Glutamatergic neuron (in vitro differentiated cells): ENCODE measurements around the gene PYM1. TPM values are rescaled to one million over a fixed set of nuclear protein-coding genes. Genes with fewer than 3 reads are reported as not detected.

Experiments
- DNase-seq: peaks from one replicate; pipeline ENCODE4 v3.0.0; 2022
- H3K27ac Mint-ChIP-seq: one replicate; pipeline ENCODE4 v1.8.0; 2020; ENCODE audit warnings: mild to moderate bottlenecking, mixed read lengths, inconsistent platforms; ENCODE audit not compliant: unreplicated experiment
- H3K27me3 Mint-ChIP-seq: one replicate; pipeline ENCODE4 v1.8.0; 2020; ENCODE audit warnings: mild to moderate bottlenecking, moderate library complexity, mixed read lengths, inconsistent platforms; ENCODE audit not compliant: unreplicated experiment
- H3K36me3 Mint-ChIP-seq: one replicate; pipeline ENCODE4 v1.8.0; 2020; ENCODE audit warnings: mild to moderate bottlenecking, mixed read lengths, inconsistent platforms; ENCODE audit not compliant: unreplicated experiment
- H3K4me1 Mint-ChIP-seq: one replicate; pipeline ENCODE4 v1.8.0; 2020; ENCODE audit warnings: mild to moderate bottlenecking, low read depth, mixed read lengths, inconsistent platforms; ENCODE audit not compliant: unreplicated experiment
- H3K4me3 Mint-ChIP-seq: one replicate; pipeline ENCODE4 v1.8.0; 2020; ENCODE audit warnings: mild to moderate bottlenecking, mixed read lengths, inconsistent platforms; ENCODE audit not compliant: unreplicated experiment
- H3K9me3 Mint-ChIP-seq: one replicate; pipeline ENCODE4 v1.8.0; 2020; ENCODE audit warnings: mild to moderate bottlenecking, moderate library complexity, mixed read lengths, inconsistent platforms; ENCODE audit not compliant: unreplicated experiment
- CTCF ChIP-seq: fragments of 200-600 bp; sonication (generic); IDR thresholded peaks from one replicate; pipeline ENCODE4 v1.5.0; 2021; ENCODE audit not compliant: partially characterized antibody, unreplicated experiment
- total RNA-seq: library from RNA; stranded (reverse); fragmentation: NEBNext Ultra II Directional; extraction: Animal tissue kit (Norgen Biotek cat#: 25700); gene quantifications from one replicate; pipeline ENCODE4 v1.2.1, GENCODE V29; 2021; ENCODE audit not compliant: unreplicated experiment

The PYM1 gene
- total RNA-seq, 1 donor from 2014 or later = 55.3 TPM

GRCh38 chr12:55933799-55934742, 6.4 kb upstream of the PYM1 start:
- Mint-ChIP-seq H3K36me3 (no peaks in the 10 kb centered on the region), H3K4me1 (peaks cover 47% of the 10 kb centered on the region), H3K9me3 (peaks cover 12% of the 10 kb centered on the region), H3K4me3 (peak overlapping the region; percentile 64), H3K27ac (peak overlapping the region; percentile 83), H3K27me3 (peaks cover 9% of the 10 kb centered on the region)
- TF ChIP-seq CTCF = no peak
- DNase-seq = no peak

GRCh38 chr12:55933169-55933798, 5.6 kb upstream of the PYM1 start:
- Mint-ChIP-seq H3K27me3 (peaks cover 10% of the 10 kb centered on the region), H3K27ac (peak overlapping the region; percentile 14), H3K9me3 (peaks cover 11% of the 10 kb centered on the region), H3K36me3 (no peaks in the 10 kb centered on the region), H3K4me1 (peaks cover 47% of the 10 kb centered on the region), H3K4me3 (no peak overlapping the region)
- DNase-seq = no peak
- TF ChIP-seq CTCF = no peak

- Mint-ChIP-seq H3K4me1 (peaks cover 47% of the 10 kb centered on the region), H3K4me3 (peak overlapping the region; percentile 88), H3K9me3 (peaks cover 11% of the 10 kb centered on the region), H3K36me3 (no peaks in the 10 kb centered on the region), H3K27ac (peak overlapping the region; percentile 79), H3K27me3 (peaks cover 10% of the 10 kb centered on the region)
- no peak for TF ChIP-seq CTCF
- DNase-seq = no peak
These were observed 4.8 kb upstream of the PYM1 start for GRCh38 chr12:55932551-55932910.

GRCh38 chr12:55931780-55932550, 4.3 kb upstream of the PYM1 start:
- Mint-ChIP-seq H3K4me3 (peak overlapping the region; percentile 94), H3K27me3 (peaks cover 14% of the 10 kb centered on the region), H3K36me3 (no peaks in the 10 kb centered on the region), H3K9me3 (peaks cover 16% of the 10 kb centered on the region), H3K4me1 (peaks cover 45% of the 10 kb centered on the region), H3K27ac (peak overlapping the region; percentile 80)
- DNase-seq = peak; percentile 67
- TF ChIP-seq CTCF = no peak
